H1 (cell line): ENCODE data around the gene ECE2. TPM values are rescaled to one million over a fixed set of nuclear protein-coding genes. Genes with fewer than 3 reads are reported as not detected.

ENCODE experiments used
- ATF2 ChIP-seq: IDR thresholded peaks from 2 replicates; pipeline ENCODE4 v1.6.1; 2012; ENCODE audit warnings: low read length, inconsistent platforms
- HDAC6 ChIP-seq: IDR thresholded peaks from one replicate; pipeline ENCODE4 v1.7.1; 2012; ENCODE audit warnings: low read depth, mild to moderate bottlenecking, inconsistent platforms, low read length, moderate library complexity
- JUN ChIP-seq: IDR thresholded peaks from 2 replicates; pipeline ENCODE4 v1.6.1; 2011; ENCODE audit warnings: low read depth, mild to moderate bottlenecking, improper control_type of control experiment, low read length
- polyA plus RNA-seq, 7 experiments: library from polyadenylated mRNA; depleted of rRNA in 3 of 7; stranded (reverse) in 5 of 7; unstranded in 2 of 7; fragments of >200 nt in 5 of 7; fragments of 200-250 nt in 2 of 7; gene quantifications; 1 replicate in 5 of 7; 2 replicates in 1 of 7; 4 replicates in 1 of 7; pipeline versions ENCODE4 v1.2.1 to v1.2.3, GENCODE V29; 2011 to 2013; ENCODE audit warnings: missing spikeins in 2 of 7, mixed read lengths in 2 of 7
- total RNA-seq: library from RNA; stranded (reverse); fragmentation: NEBNext Ultra II Directional; extraction: Animal tissue kit (Norgen Biotek cat#: 25700); gene quantifications from 2 replicates; pipeline ENCODE4 v1.2.1, GENCODE V29; 2021

Gene ECE2
- total and polyA plus RNA-seq, 2 of the 8 experiments (the other 6 are each of a cell fraction or from before 2014, with no cell fraction given) = 0.44 to 0.86 TPM

- TF ChIP-seq ATF2 (0 out of 2 replicates have a peak, but pooled peaks have one; percentile 17), JUN (no peak), HDAC6 (no peak)
Measured at GRCh38 chr3:184241141-184241446, 34.7 kb upstream of the ECE2 start (continued).
